Measurements from ENCODE around the gene TGOLN2.

The TGOLN2 gene

GRCh38 chr2:85308896-85309555 lies 18.8 kb downstream of the TGOLN2 start:
- no peak for DNase-seq

- DNase-seq = no peak
These were observed 19.6 kb downstream of the TGOLN2 start for GRCh38 chr2:85308201-85308600.

DNA sequence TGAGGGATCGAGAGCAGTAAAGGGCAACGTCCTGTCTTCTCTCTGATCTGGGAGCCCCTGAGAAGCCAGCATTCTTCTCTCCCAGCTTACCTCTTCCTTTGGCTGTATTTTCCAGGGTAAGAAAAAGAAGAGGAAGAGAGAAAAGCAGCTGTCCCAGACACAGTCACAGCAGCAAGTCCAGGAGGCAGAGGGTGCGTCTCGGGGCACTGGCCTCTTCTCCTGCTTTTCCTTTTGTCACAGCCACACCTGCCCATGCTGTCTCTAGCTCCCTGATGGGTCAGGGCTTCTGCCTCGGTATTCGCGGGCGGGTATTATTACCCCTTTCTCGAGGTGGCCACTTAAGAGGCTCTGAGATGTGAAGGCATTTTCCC lies 20.3 kb downstream of the TGOLN2 start:
- DNase-seq = no peak

DNA sequence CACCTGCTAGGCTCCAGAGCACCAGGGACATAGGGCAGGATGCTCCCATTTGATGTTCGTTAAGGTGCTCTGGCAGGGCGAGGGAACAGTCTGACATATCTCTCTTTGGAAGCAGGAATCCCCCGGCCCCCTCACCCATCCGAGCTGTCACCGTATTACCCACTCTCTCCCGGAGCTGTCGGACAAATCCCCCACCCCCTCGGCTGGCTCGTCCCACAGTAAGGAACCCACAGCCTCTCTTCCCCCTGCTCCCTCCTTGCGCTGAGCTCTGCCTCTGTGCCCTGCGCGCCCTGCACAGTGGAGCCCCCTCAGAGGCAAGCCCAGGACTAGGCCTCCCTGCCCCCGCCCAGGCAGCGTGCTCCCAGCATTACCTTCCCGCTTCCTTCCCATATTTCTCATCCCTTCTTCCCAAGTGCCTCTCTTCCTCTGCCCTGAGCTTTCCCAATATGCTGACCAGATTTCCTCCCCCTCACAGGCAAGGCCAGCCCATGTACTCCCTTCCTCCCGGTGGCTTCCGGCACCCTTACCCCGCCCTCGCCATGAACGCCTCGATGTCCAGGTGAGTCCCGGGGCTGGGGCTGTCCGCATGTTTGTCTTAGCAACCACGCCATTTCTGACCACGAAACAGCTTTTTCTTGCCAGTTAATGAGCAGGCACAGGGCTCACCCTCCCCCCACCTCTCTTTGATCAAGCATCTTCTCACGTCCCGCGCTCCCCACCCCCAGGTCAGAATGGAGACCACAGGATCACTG lies 23.8 kb downstream of the TGOLN2 start:
- no peak for DNase-seq

- no peak for DNase-seq
These were observed 25.7 kb downstream of the TGOLN2 start for GRCh38 chr2:85302121-85302520.

DNA sequence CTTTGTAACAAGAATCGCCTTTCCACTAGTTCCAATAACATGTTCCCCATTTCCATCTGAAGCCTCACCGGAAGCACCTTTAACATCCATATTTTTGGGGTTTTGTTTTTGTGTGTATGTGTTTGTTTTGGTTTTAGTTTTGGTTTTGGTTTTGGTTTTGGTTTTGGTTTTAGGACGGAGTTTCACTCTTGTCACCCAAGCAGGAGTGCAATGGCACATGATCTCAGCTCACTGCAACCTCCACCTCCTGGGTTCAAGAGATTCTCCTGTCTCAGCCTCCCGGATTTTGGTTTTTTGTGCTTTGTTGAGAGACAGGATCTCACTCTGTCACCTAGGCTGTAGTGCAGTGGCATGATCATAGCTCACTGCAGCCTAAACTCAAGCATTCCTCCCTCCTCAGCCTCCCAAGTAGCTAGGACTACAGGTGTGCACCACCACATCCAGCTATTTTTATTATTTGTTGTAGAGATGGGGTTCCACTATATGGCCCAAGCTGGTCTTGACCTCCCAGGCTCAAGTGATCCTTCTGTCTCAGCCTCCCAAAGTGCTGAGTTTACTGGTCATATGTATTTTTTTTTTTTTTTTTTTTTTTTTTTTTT lies 36.3 kb downstream of the TGOLN2 start:
- no peak for DNase-seq

DNA sequence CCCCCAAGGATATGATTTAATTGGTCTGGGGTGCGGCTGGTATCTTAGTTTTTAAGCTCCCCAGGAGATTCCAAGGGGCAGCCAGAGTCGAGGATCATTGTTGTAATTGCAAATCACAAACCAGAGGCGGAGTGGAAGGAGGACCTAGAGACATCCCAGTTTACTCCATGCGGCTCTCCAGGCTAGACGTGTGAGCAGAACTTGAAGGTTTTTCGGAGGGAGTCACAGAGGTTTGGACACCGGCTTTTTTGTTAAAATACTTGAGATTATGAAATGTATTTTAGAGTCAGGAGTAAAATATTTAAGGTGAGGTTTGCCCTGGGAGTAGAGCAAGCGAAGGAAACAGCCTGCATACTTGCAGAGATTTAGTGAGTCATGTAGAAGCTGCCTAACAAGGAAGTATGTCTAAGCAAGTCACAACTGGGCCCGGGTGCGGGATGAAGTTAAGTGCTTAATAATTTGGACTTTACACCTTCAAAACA lies 39.5 kb downstream of the TGOLN2 start:
- no peak for DNase-seq

GRCh38 chr2:85287721-85288120 lies 40.1 kb downstream of the TGOLN2 start:
- DNase-seq = no peak

GRCh38 chr2:85286918-85287317 lies 40.9 kb downstream of the TGOLN2 start:
- DNase-seq = no peak

GRCh38 chr2:85283641-85284040 lies 44.1 kb downstream of the TGOLN2 start:
- no peak for DNase-seq

DNA sequence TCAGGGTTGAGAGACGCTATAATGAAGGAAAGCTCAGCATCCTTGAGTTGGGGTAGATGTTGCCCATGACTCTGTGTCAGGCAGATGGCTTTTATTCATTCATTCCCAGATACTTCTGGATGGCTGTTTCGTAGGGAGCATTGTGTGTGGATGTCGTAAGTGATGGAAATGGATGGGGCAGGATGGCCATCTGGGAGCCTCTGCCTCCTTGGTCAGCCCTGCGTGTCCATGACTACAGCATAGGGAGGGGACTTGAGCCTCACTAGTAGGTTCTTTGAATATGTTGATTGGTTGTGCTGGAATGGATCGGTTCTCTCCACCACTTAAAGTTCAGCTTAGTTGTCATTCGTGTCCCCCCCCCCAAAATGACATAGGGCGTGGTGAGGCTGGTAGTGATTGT lies 44.9 kb downstream of the TGOLN2 start:
- DNase-seq = no peak

GRCh38 chr2:85281553-85281952 lies 46.2 kb downstream of the TGOLN2 start:
- DNase-seq = no peak

GRCh38 chr2:85278361-85278760 lies 49.4 kb downstream of the TGOLN2 start:
- no peak for DNase-seq

DNA sequence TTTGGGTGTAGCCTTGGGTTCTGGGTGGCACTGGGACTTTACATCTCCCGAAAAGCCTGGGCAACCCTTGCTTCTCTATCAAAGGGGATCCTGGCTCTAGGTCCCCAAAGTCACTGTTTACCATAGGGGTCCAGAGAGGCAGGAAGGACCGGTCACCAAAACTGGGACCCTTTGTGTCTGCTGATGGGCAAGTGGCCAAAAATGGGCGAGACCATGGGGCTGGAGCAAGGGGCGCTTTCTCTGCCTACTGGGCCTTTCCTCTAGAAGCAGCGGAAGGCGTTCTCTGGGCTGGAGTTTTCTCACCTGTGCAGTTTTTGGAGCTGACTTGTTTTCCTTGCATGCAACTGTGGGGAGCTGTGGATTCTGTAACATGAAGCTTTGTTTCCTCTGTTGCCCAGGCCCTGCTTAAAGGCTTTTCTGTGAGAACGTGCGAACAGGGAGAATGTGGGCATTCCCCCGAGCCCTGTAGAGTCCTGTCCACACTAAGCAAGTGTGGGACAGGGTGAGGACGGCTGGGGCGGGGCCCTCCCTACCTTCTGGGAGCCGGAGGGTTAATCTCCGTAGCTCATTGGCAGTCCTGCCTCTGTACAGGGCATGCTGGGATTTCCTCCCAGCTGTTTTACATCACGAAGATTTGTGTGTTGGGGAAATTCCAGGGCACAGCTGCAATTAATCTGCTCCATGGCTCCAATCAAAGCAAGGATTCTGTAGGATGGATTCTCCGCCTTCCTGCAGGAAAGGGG lies 50.2 kb downstream of the TGOLN2 start:
- no peak for DNase-seq

DNA sequence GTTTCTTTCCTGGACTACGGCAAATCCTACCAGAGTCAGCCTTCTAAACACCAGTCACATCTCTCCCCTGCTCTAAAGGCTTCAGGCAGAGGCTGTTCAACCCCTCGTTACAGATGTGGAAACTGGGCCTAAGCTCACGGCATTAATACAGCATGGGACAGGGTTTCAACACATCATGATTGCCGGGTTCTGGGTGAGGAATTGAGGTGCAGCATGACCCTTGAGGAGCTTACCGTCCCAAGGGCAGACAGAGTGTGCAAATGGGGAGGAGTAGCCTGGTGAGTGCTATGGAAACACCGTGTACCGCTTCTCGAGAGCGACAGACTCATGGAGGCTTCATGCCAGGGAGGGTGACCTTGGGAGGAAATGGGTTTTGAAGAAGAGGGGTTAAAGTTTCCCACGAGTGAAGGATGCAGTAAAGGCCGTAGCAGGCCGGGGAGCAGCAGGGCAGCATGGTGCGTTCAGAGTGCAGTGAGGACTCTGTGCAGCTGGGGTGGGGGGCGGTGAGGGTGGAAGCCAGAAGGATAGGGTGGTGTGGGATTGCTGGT lies 51.1 kb downstream of the TGOLN2 start:
- DNase-seq = no peak

GRCh38 chr2:85275984-85276540 lies 51.7 kb downstream of the TGOLN2 start:
- DNase-seq = no peak

DNA sequence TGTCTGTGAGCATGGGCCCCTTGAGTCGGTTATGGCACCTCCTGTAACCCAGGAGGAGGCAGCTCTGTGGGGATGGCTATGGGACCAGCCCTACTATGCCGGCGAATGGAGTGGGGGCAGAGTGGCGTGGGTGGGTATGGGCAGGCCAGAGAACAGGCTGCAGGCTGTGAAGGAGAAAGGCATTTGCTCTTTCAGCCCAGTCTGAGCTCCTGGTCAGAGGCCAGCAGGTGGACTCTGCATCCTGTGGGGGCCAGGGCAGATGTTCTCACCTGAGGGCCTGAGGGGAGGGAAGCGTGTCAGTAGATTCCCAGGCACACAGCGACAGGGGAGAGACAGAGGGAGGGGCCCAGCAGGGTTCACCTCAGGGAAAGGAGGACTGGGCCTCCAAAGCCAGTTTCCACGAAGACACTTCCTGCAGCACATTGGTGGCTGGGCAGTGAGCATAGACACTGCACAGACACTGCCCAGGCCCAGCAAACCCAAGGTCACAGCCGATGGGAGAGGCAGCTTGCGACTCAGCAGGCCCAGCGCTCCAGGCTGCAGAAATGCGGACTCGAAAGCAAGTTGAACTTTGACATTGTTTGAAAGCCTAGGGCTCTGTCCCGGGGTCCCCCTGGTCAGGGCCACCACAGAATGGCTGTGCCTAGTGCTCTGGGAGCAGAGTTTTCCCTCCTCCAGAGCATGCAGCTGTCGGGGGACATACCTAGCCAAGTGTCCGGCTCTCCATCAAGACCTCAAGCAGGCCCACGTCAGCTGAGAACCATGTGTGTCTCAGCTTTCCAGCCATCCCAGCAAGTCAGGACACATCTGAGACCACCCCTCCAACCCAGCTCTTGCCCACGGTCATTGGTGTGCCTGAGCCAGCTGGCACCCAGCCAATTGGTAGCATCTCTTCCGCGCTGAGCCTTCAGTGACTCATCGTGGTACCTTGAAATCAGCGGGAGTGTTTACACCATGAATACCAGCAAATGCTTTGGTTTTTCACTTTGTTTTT lies 53.8 kb downstream of the TGOLN2 start:
- DNase-seq = no peak

DNA sequence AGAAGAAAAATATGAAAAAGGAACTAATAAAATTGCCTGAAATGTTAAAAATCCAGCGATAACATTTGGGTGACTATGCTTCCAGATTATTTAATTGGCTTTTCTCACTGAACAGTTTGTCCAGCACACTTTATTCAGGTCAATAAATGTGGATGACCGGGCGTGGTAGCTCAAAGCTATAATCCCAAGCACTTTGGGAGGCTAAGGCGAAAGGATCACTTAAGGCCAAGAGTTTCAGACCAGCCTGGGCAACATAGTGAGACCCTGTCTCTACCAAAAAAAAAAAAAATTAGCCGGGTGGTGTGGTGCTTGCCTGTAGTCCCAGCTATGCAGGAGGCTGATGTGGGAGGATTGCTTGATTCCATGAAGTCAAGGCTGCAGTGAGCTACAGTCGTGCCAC lies 55.4 kb downstream of the TGOLN2 start:
- no peak for DNase-seq

DNA sequence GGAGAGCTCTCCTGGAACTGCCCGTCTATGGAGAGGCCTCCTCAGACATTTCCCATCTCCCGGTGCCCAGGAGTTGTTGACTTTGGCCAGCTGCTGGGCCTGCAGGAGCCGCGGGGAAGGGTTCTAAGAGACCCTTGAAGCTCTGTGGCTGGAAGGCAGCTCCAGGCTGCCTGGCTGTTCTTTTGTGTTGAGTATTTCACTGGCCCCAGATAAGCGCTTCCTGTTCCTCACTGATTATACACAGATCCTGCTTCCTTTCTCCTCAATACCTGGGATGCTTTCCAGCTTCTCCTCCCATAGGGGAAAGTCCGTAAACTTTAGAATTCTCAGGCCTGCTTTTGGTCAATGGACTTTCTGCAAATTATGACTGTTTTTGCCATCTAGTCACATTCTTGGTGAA lies 57.8 kb downstream of the TGOLN2 start:
- no peak for DNase-seq
